H1 (cell line): Measurements from ENCODE around the gene KCNA2. TPM values are rescaled to one million over a fixed set of nuclear protein-coding genes. Genes with fewer than 3 reads are reported as not detected.

Experiments used
- CTCF ChIA-PET: fragments of 300-600 bp; sonication (Branson Sonifier 250); formaldehyde crosslinking; loops from one replicate; lab custom pipeline; 2021; ENCODE audit not compliant: partially characterized antibody; lab: Charles Lee
- POLR2A ChIA-PET: fragments of 300-600 bp; sonication (Branson Sonifier 250); formaldehyde crosslinking; loops from one replicate; lab custom pipeline; 2021; ENCODE audit warnings: inconsistent platforms; ENCODE audit not compliant: partially characterized antibody; lab: Charles Lee
- DNase-seq, 2 experiments: peaks; one replicate each; pipeline versions ENCODE4 v3.0.0 to v3.0.0-alpha.2; 2010 to 2022; ENCODE audit warnings: low spot score in 2 of 2, low read depth in 1 of 2, mixed read lengths in 1 of 2
- FAIRE-seq: peaks from 2 replicates; lab custom pipeline; 2011; peaks lifted over from hg19 to GRCh38; lab: Jason Lieb, UNC
- H2AFZ ChIP-seq: 2 replicates; pipeline ENCODE4 v1.8.1; 2012; ENCODE audit warnings: low read length, inconsistent platforms
- H2AK5ac ChIP-seq: 2 replicates; pipeline ENCODE4 v1.6.1; 2013; ENCODE audit warnings: low read depth, low read length
- H2BK120ac ChIP-seq: replicated peaks from 2 replicates; pipeline ENCODE3; 2013; ENCODE audit warnings: low read depth, low read length, inconsistent platforms
- H2BK12ac ChIP-seq: 2 replicates; pipeline ENCODE4 v1.6.1; 2013; ENCODE audit warnings: low read depth, low read length
- H2BK15ac ChIP-seq: 2 replicates; pipeline ENCODE4 v1.6.1; 2013; ENCODE audit warnings: low read length
- H2BK20ac ChIP-seq: 2 replicates; pipeline ENCODE4 v1.6.1; 2013; ENCODE audit warnings: low read length
- H2BK5ac ChIP-seq: 2 replicates; pipeline ENCODE4 v1.6.1; 2013; ENCODE audit warnings: low read depth, low read length
- H3K14ac ChIP-seq: 2 replicates; pipeline ENCODE4 v1.6.1; 2013; ENCODE audit warnings: inconsistent platforms; ENCODE audit not compliant: insufficient read length
- H3K18ac ChIP-seq: 2 replicates; pipeline ENCODE4 v1.6.1; 2013; ENCODE audit warnings: low read length; ENCODE audit errors: extremely low read depth
- H3K23ac ChIP-seq: 2 replicates; pipeline ENCODE4 v1.6.1; 2013; ENCODE audit warnings: inconsistent platforms; ENCODE audit not compliant: insufficient read length
- H3K23me2 ChIP-seq: 2 replicates; pipeline ENCODE4 v1.6.1; 2013; ENCODE audit warnings: low read depth, low read length
- H3K27ac ChIP-seq: 2 replicates; pipeline ENCODE4 v1.6.1; 2011; ENCODE audit warnings: low read depth, low read length, inconsistent platforms
- H3K27me3 ChIP-seq, 4 experiments: replicated peaks in 1 of 4; 1 replicate in 1 of 4; 2 replicates in 3 of 4; pipeline versions ENCODE4 v1.6.1 to v1.8.1; 2011 to 2013; ENCODE audit warnings: low read length in 3 of 4, mild to moderate bottlenecking in 3 of 4, inconsistent platforms in 2 of 4, mixed read lengths in 2 of 4, moderate library complexity in 1 of 4; ENCODE audit not compliant: control insufficient read depth in 3 of 4, insufficient read depth in 3 of 4; ENCODE audit errors: extremely low read depth in 1 of 4
- H3K36me3 ChIP-seq, 4 experiments: 2 replicates each; pipeline versions ENCODE4 v1.6.1 to v1.8.1; 2011 to 2013; ENCODE audit warnings: mild to moderate bottlenecking in 4 of 4, low read length in 3 of 4, moderate library complexity in 2 of 4, control low read depth in 1 of 4, inconsistent platforms in 1 of 4; ENCODE audit not compliant: insufficient read depth in 4 of 4, control insufficient read depth in 2 of 4
- H3K4ac ChIP-seq: replicated peaks from 2 replicates; pipeline ENCODE3; 2013; ENCODE audit warnings: low read length, low read depth, mixed read lengths, inconsistent platforms; ENCODE audit not compliant: insufficient read length
- H3K4me1 ChIP-seq, 4 experiments: replicated peaks in 1 of 4; 1 replicate in 1 of 4; 2 replicates in 3 of 4; pipeline versions ENCODE4 v1.6.1 to v1.8.1; 2011 to 2013; ENCODE audit warnings: low read length in 3 of 4, inconsistent platforms in 2 of 4, mixed read lengths in 1 of 4; ENCODE audit not compliant: insufficient read depth in 4 of 4, control insufficient read depth in 3 of 4
- H3K4me2 ChIP-seq, 2 experiments: 2 replicates each; pipeline versions ENCODE4 v1.6.1 to v1.8.1; 2011 to 2013; ENCODE audit warnings: low read depth in 2 of 2, low read length in 2 of 2, control low read depth in 1 of 2, inconsistent platforms in 1 of 2, mild to moderate bottlenecking in 1 of 2; ENCODE audit not compliant: insufficient read depth in 1 of 2
- H3K4me3 ChIP-seq, 4 experiments: fragments of 200-600, 300-600 bp in 1 of 4; sonication (generic), shearing (Covaris generic), sonication (Bioruptor Twin) in 1 of 4; 2 replicates each; pipeline versions ENCODE4 v1.5.1 to v1.8.1; 2011 to 2016; ENCODE audit warnings: low read length in 4 of 4, low read depth in 3 of 4, control low read depth in 2 of 4, inconsistent platforms in 2 of 4, mild to moderate bottlenecking in 2 of 4, mixed read lengths in 1 of 4, moderate library complexity in 1 of 4; ENCODE audit not compliant: insufficient read depth in 2 of 4; ENCODE audit errors: extremely low read depth in 1 of 4
- H3K56ac ChIP-seq: replicated peaks from 2 replicates; pipeline ENCODE3; 2013; ENCODE audit warnings: low read depth, mild to moderate bottlenecking, mixed read lengths, low read length, inconsistent platforms; ENCODE audit not compliant: insufficient read length
- H3K79me1 ChIP-seq: 2 replicates; pipeline ENCODE4 v1.6.1; 2013; ENCODE audit warnings: low read depth, low read length, control low read depth
- H3K79me2 ChIP-seq, 2 experiments: 2 replicates each; pipeline versions ENCODE4 v1.6.1 to v1.8.1; 2012 to 2013; ENCODE audit warnings: low read length in 2 of 2, mild to moderate bottlenecking in 2 of 2, inconsistent platforms in 1 of 2; ENCODE audit not compliant: insufficient read depth in 2 of 2, control insufficient read depth in 1 of 2
- H3K9ac ChIP-seq, 4 experiments: replicated peaks in 1 of 4; 1 replicate in 1 of 4; 2 replicates in 3 of 4; pipeline versions ENCODE4 v1.6.1 to v1.8.1; 2011 to 2013; ENCODE audit warnings: low read depth in 3 of 4, low read length in 3 of 4, control low read depth in 2 of 4, mild to moderate bottlenecking in 2 of 4, moderate library complexity in 2 of 4, inconsistent platforms in 1 of 4; ENCODE audit errors: extremely low read depth in 1 of 4
- H3K9me3 ChIP-seq, 2 experiments: 2 replicates each; pipeline versions ENCODE4 v1.6.1 to v1.8.1; 2012 to 2013; ENCODE audit warnings: mild to moderate bottlenecking in 2 of 2, moderate library complexity in 2 of 2, control low read depth in 1 of 2, inconsistent platforms in 1 of 2, low read depth in 1 of 2, low read length in 1 of 2, mixed read lengths in 1 of 2; ENCODE audit not compliant: insufficient read depth in 2 of 2
- H4K20me1 ChIP-seq, 2 experiments: replicated peaks in 1 of 2; 2 replicates each; pipeline versions ENCODE3 to v1.8.1; 2011 to 2013; ENCODE audit warnings: inconsistent platforms in 2 of 2, low read length in 2 of 2, mild to moderate bottlenecking in 1 of 2; ENCODE audit not compliant: insufficient read depth in 2 of 2, control insufficient read depth in 1 of 2
- H4K5ac ChIP-seq: 2 replicates; pipeline ENCODE4 v1.6.1; 2013; ENCODE audit warnings: low read length, low read depth, mixed read lengths, inconsistent platforms; ENCODE audit not compliant: insufficient read length
- H4K8ac ChIP-seq: 2 replicates; pipeline ENCODE4 v1.8.0; 2013; ENCODE audit warnings: mild to moderate bottlenecking, moderate library complexity, low read length, inconsistent platforms; ENCODE audit not compliant: insufficient read depth; ENCODE audit errors: extremely low read depth
- H4K91ac ChIP-seq: replicated peaks from 2 replicates; pipeline ENCODE3; 2013; ENCODE audit warnings: low read length, mixed read lengths, inconsistent platforms; ENCODE audit not compliant: insufficient read length
- CEBPB ChIP-seq: IDR thresholded peaks from 2 replicates; pipeline ENCODE4 v1.6.1; 2012; ENCODE audit warnings: low read depth, low read length
- CHD2 ChIP-seq: IDR thresholded peaks from 2 replicates; pipeline ENCODE4 v1.6.1; 2012; ENCODE audit warnings: low read length, improper control_type of control experiment
- HDAC2 ChIP-seq, 2 experiments: fragments of 300-600 bp in 1 of 2; sonication (generic) in 1 of 2; IDR thresholded peaks; 2 replicates each; pipeline ENCODE4 v1.6.1; 2011 to 2012; ENCODE audit warnings: low read depth in 2 of 2, low read length in 2 of 2, mild to moderate bottlenecking in 2 of 2, moderate library complexity in 2 of 2, borderline replicate concordance in 1 of 2, inconsistent platforms in 1 of 2
- HDAC6 ChIP-seq: IDR thresholded peaks from one replicate; pipeline ENCODE4 v1.7.1; 2012; ENCODE audit warnings: low read depth, mild to moderate bottlenecking, inconsistent platforms, low read length, moderate library complexity
- POLR2AphosphoS5 ChIP-seq: IDR thresholded peaks from 2 replicates; pipeline ENCODE4 v1.6.1; 2011; ENCODE audit warnings: low read depth, low read length
- RAD21 ChIP-seq, 2 experiments: IDR thresholded peaks in 1 of 2; conservative IDR thresholded peaks in 1 of 2; 2 replicates each; pipeline ENCODE4 v1.6.1; 2011; ENCODE audit warnings: low read depth in 2 of 2, low read length in 2 of 2, improper control_type of control experiment in 1 of 2, inconsistent platforms in 1 of 2, mild to moderate bottlenecking in 1 of 2, moderate library complexity in 1 of 2
- RBBP5 ChIP-seq: IDR thresholded peaks from 2 replicates; pipeline ENCODE4 v1.7.1; 2012; ENCODE audit warnings: low read depth, mild to moderate bottlenecking, inconsistent platforms, low read length, moderate library complexity, borderline replicate concordance
- RFX5 ChIP-seq: IDR thresholded peaks from 2 replicates; pipeline ENCODE4 v1.6.1; 2011; ENCODE audit warnings: low read depth, low read length, improper control_type of control experiment, borderline replicate concordance
- RNF2 ChIP-seq: fragments of 200-900, 300-1000 bp; sonication (generic); IDR thresholded peaks from 2 replicates; pipeline ENCODE4 v1.7.1; 2016; ENCODE audit warnings: borderline replicate concordance, low read depth, mild to moderate bottlenecking, antibody characterized with exemption, low read length; ENCODE audit not compliant: poor library complexity, severe bottlenecking; ENCODE audit errors: missing control alignments
- SP1 ChIP-seq: IDR thresholded peaks from 2 replicates; pipeline ENCODE4 v1.6.1; 2011; ENCODE audit warnings: low read depth, low read length
- WGBS, 2 experiments: shearing (Covaris generic) in 1 of 2; methylation state at CpG; one replicate each; pipeline versions ENCODE4 v1.1.6 to v1.1.7; 2013 to 2015; ENCODE audit warnings: low lambda C conversion rate in 2 of 2, mixed read lengths in 2 of 2, inconsistent platforms in 1 of 2, low coverage in 1 of 2, missing lambda C conversion rate in 1 of 2; ENCODE audit not compliant: insufficient replicate concordance in 2 of 2, insufficient coverage in 1 of 2, insufficient read length in 1 of 2; ENCODE audit errors: extremely low coverage in 1 of 2, missing lambda C conversion rate in 1 of 2; 5-methylcytosine and 5-hydroxymethylcytosine counted together
- polyA plus RNA-seq, 7 experiments: library from polyadenylated mRNA; depleted of rRNA in 3 of 7; stranded (reverse) in 5 of 7; unstranded in 2 of 7; fragments of >200 nt in 5 of 7; fragments of 200-250 nt in 2 of 7; gene quantifications; 1 replicate in 5 of 7; 2 replicates in 1 of 7; 4 replicates in 1 of 7; pipeline versions ENCODE4 v1.2.1 to v1.2.3, GENCODE V29; 2011 to 2013; ENCODE audit warnings: missing spikeins in 2 of 7, mixed read lengths in 2 of 7
- total RNA-seq: library from RNA; stranded (reverse); fragmentation: NEBNext Ultra II Directional; extraction: Animal tissue kit (Norgen Biotek cat#: 25700); gene quantifications from 2 replicates; pipeline ENCODE4 v1.2.1, GENCODE V29; 2021
- TF ChIP-seq, protein P1 (sequence below): IDR thresholded peaks from 2 replicates; pipeline ENCODE4 v1.6.1; 2012; ENCODE audit warnings: inconsistent platforms

KCNA2 gene
- total and polyA plus RNA-seq, 2 of the 8 experiments (the other 6 are each of a cell fraction or from before 2014, with no cell fraction given), result 0.26 to 0.78 TPM

DNA sequence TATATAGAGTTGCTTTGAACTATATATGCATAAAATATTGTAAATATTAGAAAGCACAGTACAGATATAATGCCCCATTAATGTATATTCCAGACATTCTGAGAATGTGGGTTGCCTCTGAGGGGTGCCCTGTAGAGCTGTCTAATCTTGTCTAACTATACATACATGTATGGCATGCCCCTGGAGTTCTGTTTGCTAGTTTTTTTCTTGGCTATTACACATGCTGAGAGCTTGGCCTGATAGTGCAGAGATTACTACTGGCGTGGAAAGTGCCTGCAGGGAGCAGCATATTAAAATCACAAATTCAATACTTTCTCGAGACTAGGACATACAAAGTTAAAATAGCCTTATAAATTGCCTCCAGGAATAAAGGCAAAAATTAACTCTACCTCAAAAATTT is 44.5 kb upstream of the KCNA2 start:
- Histone ChIP-seq H3K4ac (no peak overlapping the region), H3K27ac (no peak overlapping the region), H2BK12ac (no peak overlapping the region), H3K27me3 (no peaks in the 10 kb centered on the region), H3K79me2 (no peaks in the 10 kb centered on the region), H4K8ac (no peak overlapping the region), H3K4me1 (no peaks in the 10 kb centered on the region), H3K36me3 (no peaks in the 10 kb centered on the region), H2BK20ac (no peak overlapping the region), H3K4me3 (no peak overlapping the region), H2AK5ac (no peak overlapping the region), H3K23me2 (no peaks in the 10 kb centered on the region), H4K5ac (no peak overlapping the region), H3K23ac (no peak overlapping the region), H4K91ac (no peak overlapping the region), H3K4me2 (no peak overlapping the region), H4K20me1 (no peaks in the 10 kb centered on the region), H3K14ac (no peak overlapping the region), H3K56ac (no peak overlapping the region), H2BK15ac (no peak overlapping the region), H2AFZ (no peak overlapping the region), H3K18ac (no peak overlapping the region), H3K9me3 (no peaks in the 10 kb centered on the region), H2BK5ac (no peak overlapping the region), H3K79me1 (no peaks in the 10 kb centered on the region), H2BK120ac (no peak overlapping the region), H3K9ac (no peak overlapping the region)
- ChIA-PET CTCF (interaction anchor here (0.6 to 10.8 kb wide), 4 partner anchors 25 to 432 kb away, joined by 3 to 79 read pairs (median 4); no protein-coding TSS in a partner anchor), POLR2A (no interaction called here)
- no peak for FAIRE-seq
- no peak for DNase-seq
- WGBS, 2 experiments, result 92% methylated on average over 2 of the region's 2 CpGs; no CpG with 5 or more reads in 1 of the 2 experiments
- TF ChIP-seq RAD21 (IDR thresholded peaks at IDR 0.05 in 1 of 2, conservative IDR thresholded peaks at IDR 0.05 in 1 of 2; ENCODE audit: low read depth in 2 of 2, low read length in 2 of 2) (no peak), CHD2 (no peak), HDAC2 (IDR thresholded peaks at IDR 0.05; ENCODE audit: borderline replicate concordance in 1 of 2, low read depth in 2 of 2, low read length in 2 of 2) (no peak), POLR2AphosphoS5 (no peak), SP1 (no peak), RBBP5 (no peak), RNF2 (no peak), RFX5 (no peak), HDAC6 (no peak), CEBPB (no peak)
- TF ChIP-seq, protein P1, sequence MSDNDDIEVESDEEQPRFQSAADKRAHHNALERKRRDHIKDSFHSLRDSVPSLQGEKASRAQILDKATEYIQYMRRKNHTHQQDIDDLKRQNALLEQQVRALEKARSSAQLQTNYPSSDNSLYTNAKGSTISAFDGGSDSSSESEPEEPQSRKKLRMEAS, result no peak
